IPS-18c (cell line): ENCODE results near the gene TLR10.

Experiments used
- H3K4me3 ChIP-seq: 2 replicates; pipeline ENCODE4 v1.7.0; 2013; ENCODE audit warnings: low read depth, mild to moderate bottlenecking, low read length, moderate library complexity; ENCODE audit not compliant: insufficient read depth
- H3K9me3 ChIP-seq: one replicate; pipeline ENCODE4 v1.6.1; 2013; ENCODE audit warnings: mild to moderate bottlenecking, low read length, moderate library complexity; ENCODE audit not compliant: control insufficient read depth, insufficient read depth

The TLR10 gene

DNA sequence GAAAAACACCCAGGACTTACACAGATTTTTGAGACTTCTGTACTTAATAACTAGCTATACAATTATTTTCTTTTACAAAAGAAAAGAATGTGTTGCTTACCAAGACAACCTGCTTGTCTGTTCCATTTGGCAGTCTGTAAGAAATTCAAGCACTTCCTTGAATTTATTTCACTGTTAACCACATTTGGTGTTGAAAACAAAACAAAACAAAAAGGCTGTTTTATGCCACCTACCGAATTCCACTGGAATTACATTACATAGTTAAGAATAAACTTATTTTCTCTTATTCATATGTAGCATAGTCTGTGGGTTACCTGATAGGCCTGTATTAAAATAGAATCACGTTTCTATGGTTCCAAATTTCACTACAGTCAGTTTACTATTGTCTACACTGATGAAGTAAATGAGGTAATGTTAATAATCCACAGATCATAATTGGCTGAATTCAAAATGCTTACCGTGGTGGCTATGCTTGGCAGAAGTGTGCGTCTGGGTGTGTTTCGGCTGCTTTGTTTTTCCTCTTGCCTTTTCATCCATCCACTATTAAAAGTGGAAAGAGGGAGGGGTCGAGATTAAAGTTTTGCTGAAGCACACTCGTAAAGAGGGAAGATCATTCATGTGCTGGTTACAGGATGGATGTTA lies 22.0 kb upstream of the TLR10 start, which contains the start of gene TLR1:
TSS of gene TLR1 (minus strand) at position 138 of the 642 bp plus-strand sequence. CDS start 5,960 bp downstream, outside the sequence.
- H3K4me3 ChIP-seq = no peak within 1 kb of the TSS
- H3K9me3 ChIP-seq = peaks cover 10% of the 10 kb centered on the region

DNA sequence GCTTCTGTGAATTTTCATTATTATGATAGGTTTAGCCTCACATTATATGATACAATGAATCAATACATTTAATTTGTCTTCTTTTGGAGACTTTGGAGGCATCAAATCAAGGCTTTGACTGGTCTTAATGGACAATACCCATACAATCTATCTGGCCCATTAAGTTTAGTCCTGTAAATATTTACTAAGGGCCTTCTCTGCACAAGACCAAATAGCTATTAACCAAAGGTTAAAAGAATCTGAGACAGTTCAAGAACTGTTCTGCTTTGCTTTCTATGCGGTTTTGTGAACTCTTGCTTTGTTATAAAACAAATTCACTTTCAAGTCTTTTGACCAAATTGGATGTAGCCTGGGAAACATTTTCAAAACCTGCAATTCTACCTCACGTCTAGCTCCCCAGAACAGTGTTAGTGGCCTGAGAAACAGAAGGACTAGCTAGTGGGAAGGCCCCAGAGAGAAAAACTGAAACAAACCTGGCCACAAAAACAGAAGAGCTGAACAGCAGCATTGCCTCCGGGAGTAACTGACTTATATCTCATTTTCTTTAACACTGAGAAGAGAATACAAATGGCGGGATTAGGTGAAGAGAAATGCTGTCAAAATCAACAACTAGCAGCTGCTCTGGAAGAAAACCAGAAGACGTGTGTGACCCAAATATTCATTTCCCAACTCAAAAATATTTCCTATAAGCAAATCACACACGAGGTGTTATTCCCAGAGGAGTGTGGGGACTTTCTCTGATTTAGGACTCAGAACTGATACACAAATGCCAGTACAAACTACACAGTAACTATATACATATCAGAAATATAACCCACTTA lies 21.3 kb upstream of the TLR10 start:
- Histone ChIP-seq H3K4me3 (no peak overlapping the region), H3K9me3 (peaks cover 10% of the 10 kb centered on the region)

DNA sequence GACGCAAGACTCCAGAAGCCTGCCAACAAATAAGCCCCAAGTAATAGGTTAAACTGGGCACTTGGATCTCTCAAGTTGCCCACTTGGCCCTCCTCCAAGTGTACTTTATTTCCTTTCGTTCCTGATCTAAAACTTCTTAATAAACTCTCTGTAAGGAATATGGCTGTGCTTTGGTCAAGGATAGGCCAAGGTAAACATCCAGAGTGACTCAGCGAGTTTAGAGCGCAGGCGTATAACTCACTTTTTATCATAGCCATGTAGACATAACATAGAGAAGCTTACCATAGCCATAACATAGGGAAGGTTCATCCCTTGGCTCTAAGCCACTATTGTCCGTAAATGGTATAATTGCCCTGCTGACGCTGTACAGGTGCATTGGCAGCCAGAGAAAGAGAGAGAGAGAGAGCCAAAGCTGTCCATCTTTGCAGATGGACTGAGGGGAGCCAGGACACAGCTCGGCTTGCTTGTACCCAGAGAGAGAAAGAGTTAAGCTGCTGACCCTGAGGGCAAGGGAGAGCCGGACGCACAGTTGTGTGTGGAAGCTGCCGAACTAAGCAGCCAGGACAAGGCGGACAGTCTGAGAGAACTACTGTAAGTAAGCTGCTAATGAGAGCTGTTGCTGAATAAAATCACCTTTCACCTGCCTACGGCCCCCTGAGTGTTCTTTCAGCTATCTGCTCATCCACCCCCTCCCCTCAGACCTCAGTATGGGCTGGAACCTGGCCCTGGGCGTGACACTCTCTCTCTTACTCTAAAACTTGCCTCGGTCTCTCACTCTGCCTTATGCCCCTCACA lies 20.0 kb upstream of the TLR10 start:
- peaks cover 10% of the 10 kb centered on the region for H3K9me3 ChIP-seq
- no peak overlapping the region for H3K4me3 ChIP-seq

DNA sequence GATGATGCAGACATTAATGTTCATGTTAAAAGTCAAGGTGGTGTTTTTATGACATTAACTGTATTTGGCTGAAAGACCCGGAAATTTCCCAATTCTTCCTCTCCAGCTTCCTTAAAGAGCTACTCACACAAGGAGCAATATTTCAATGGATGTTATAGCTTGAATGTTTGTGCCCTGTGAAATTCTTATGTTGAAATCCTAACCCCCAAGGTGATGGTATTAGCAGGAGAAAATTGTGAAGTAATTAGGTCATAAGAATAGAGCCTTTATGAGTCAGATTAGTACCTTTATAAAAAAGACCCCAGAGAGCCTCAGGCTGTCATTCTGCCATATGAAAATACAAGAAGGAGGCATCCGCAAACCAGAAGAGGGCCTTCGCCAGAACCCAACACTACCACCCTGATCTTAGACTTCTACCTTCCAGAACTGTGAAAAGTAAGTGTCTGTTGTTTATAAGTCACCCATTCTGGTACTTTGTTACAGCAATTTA lies 18.2 kb upstream of the TLR10 start:
- Histone ChIP-seq H3K9me3 (peaks cover 10% of the 10 kb centered on the region), H3K4me3 (no peak overlapping the region)

DNA sequence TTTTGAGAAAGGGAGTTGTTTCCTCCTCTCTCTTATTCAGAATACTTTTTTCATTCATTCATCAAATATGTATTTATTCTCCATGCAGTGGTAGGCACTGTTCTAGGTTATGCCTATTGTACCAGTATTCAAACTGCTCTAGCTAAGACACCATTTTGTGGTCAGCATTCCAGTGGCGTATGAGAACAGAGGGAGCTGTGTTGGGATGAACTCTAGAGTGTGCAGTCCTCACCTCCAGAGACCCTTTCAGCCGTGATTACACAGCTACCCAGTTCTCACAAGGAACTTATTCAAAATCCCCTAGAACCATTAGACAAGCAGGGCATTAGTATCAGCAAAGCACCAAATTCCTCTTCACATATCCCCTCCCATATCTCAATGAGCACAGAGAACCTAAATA lies 17.6 kb upstream of the TLR10 start:
- Histone ChIP-seq H3K9me3 (peaks cover 10% of the 10 kb centered on the region), H3K4me3 (no peak overlapping the region)

DNA sequence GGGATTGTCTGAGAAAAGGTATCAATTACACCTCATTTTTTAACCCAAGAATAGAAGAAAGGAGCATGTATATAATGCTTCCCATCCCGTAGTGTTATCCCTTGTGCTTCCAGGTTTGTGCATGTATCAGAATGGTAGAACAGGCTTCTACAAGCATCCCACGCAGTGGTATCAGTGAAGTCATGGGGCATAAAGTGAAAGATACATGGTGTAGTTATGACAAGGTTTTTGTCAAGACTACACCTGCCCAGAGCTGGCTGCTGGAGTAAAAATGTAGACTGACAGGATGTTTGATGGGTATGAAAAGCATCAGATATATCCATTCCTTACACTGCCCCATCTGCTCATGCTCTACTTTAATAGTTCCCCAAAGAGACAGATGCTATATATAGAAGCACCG lies 12.3 kb upstream of the TLR10 start:
- Histone ChIP-seq H3K4me3 (no peak overlapping the region), H3K9me3 (no peaks in the 10 kb centered on the region)

DNA sequence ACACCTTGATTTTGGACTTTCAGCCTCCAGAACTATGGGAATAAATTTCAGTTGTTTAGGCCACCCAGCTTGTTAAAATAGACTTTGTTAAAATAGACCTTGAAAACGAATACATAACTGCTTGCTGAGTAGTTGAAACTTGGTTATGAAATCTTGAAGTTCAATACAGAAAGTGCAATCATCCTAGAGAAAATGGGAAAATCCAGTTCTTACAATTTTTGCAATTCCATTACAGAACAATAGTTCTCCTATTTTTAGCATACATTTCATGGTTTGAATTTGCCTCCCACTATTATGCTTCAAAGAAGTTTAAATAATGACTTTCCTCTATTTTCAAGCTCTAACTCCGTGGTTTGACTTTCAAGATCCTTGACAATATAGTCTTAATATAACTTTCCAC lies 11.3 kb upstream of the TLR10 start:
- Histone ChIP-seq H3K4me3 (no peak overlapping the region), H3K9me3 (no peaks in the 10 kb centered on the region)

DNA sequence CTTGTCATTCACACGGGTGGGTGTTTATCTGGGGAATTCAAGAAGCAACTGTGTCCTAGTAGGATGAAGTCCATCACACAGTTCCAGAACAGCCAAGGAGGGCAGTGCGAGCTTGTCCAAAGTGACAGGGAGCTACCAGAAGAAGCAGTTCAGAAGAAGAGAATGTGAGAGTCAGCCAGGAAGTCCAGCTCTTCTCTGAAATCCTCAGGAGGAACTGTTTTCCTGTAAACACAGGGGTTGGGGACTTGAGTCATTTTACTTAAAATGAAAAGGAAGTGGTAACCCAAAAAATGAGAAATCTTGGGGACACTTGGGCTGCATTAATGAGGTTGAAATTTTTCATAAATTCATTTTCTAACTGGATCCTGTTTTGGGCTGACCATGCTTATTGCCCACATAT lies 8.2 kb upstream of the TLR10 start:
- Histone ChIP-seq H3K4me3 (no peak overlapping the region), H3K9me3 (peaks cover 2% of the 10 kb centered on the region)

DNA sequence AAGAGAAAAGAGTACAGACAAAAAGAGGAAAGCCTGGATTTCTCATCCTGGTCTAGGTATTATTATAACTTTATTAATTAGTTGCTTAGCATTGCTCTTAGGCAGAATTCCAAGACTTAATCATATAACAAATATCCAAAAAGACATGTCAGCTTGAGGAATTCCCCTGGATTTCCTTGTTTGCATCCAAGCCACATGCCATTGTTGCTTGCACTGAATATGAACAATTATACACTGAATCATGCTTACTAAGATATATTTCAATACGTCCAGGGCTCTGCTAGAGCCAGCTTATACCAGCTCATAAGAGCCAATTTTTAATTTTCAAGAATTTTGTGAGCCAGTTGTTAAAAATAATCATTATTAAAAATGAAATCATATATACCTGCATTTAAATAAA lies 5.5 kb upstream of the TLR10 start:
- peaks cover 2% of the 10 kb centered on the region for H3K9me3 ChIP-seq
- no peak overlapping the region for H3K4me3 ChIP-seq

DNA sequence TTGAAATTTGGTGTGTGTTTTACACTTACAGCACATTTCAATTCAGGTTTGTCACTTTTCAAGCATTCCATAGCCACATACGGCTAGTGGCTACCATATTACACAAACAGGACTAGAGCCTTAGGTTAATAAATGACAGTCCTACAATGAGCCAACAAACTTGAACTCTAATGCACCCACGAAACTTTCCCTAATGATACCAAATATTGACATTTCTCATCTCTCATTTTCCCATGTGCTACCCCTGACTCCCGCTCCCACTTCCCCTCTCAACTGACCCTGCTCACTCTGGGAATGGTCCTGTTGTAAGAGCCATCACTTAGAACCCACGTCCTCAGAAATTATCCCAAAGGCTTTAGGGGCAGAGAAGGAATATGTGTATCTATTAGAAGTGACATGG lies 4.9 kb upstream of the TLR10 start:
- peaks cover 2% of the 10 kb centered on the region for H3K9me3 ChIP-seq
- H3K4me3 ChIP-seq = no peak overlapping the region

DNA sequence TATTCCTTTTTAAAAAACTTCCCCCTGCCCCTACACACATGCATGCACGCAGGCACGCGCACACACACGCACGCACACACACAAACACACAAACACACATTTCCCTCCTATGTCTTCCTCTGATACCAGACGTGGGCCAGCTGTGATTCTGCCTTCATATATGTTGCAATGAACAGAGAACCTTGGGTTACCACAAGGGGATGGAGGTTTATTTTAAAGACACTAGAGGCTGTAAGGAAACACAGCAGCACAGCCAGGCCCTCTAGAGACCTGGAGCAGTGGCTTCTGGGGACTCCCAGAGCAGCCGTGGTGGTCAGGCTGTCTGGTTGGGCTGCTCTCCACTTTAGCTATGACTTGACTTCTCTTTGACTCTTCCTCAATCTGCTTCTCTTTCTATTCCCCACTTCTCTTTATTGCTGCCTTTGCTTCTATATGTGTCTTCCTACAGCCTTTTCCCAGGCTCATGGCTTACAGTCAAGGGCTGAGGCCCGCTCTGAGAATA lies 3.2 kb upstream of the TLR10 start:
- Histone ChIP-seq H3K4me3 (no peak overlapping the region), H3K9me3 (peaks cover 2% of the 10 kb centered on the region)

DNA sequence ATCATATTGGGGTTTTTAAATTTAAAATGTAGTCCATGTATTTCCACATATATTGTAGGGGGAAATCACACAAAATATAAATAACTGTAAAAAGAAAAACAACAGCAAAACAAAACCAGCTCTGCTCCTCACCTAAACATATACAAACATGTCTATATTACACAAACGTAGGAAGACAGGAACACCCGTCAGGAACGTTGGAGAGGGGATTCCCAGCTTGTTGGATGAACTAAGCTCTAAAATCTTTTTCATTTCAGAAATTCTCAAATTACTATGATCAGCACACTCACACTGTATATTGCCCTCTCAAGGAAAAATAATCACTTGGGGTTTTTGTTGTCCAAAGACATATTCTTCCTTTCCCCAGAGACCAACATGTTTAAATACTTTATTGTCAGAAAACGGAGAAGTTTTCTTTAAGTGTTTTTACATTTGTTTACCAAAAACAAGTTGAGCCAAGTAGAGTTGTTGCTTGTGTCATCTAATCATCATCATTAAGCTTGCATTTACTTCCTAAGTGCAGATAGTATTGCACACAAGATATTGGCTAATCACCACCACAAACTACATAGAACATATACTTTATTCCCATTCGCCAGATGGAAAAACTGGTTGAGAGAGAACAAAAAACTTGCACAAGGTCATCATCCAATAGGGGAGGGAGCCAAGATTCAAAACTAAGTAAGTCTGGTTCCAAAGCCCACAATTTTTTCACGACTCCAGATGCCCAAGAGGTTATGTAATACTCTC lies 2.4 kb upstream of the TLR10 start:
- H3K9me3 ChIP-seq = peaks cover 2% of the 10 kb centered on the region

DNA sequence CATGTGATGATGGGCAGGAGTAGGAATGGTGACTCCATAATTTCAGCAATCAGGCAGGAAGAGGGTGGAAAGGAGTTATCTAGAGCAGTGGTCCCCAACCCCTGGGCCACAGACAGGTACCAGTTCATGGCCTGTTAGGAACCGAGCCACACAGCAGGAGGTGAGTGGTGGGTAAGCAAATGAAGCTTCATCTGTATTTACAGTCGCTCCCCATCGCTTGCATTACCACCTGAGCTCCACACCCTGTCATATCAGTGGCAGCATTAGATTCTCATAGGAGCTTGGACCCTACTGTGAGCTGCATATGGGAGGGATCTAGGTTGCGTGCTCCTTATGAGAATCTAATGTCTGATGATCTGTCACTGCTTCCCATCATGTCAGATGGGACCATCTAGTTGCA lies 1.4 kb upstream of the TLR10 start:
- Histone ChIP-seq H3K4me3 (no peak overlapping the region), H3K9me3 (peaks cover 2% of the 10 kb centered on the region)

More for the DNA sequence above, 2.4 kb upstream of the TLR10 start:
- no peak overlapping the region for H3K4me3 ChIP-seq

DNA sequence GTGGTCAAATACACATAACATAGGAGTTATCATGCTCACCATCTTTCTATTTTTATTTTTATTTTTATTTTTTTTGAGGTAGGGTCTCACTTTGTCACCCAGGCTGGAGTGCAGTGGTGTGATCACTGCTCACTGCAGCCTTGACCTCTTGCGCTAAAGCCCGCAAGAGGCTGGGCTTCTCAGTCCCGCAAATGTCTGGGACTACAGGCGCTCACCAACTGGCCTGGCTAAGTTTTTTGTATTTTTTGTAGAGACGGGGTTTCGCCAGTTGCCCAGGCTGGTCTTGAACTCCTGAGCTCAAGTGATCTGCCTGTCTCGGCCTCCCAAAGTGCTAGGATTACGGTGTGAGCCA lies 295 bp upstream of the TLR10 start:
- H3K9me3 ChIP-seq = no peaks in the 10 kb centered on the region
- no peak overlapping the region for H3K4me3 ChIP-seq

DNA sequence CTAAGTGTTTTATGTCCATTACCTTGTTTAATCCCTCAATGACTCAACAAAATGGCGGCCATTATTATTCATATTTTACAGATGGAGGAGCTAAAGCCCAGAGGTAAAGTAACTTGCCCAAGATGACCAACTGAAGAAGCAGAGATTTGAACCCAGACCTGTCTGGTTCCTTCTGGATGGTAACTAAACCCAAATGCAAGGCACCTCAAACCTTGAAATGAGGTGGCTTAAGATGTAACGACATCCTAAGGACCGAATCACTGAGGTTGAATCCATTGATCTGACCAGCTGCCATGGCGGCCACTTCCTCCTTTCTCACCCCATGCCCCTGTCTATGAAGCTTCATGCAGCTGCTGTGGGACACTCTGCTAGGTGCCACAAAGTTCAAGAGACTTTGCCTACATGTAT lies 932 bp downstream of the TLR10 start:
- H3K4me3 ChIP-seq = no peak overlapping the region
- H3K9me3 ChIP-seq = no peaks in the 10 kb centered on the region

DNA sequence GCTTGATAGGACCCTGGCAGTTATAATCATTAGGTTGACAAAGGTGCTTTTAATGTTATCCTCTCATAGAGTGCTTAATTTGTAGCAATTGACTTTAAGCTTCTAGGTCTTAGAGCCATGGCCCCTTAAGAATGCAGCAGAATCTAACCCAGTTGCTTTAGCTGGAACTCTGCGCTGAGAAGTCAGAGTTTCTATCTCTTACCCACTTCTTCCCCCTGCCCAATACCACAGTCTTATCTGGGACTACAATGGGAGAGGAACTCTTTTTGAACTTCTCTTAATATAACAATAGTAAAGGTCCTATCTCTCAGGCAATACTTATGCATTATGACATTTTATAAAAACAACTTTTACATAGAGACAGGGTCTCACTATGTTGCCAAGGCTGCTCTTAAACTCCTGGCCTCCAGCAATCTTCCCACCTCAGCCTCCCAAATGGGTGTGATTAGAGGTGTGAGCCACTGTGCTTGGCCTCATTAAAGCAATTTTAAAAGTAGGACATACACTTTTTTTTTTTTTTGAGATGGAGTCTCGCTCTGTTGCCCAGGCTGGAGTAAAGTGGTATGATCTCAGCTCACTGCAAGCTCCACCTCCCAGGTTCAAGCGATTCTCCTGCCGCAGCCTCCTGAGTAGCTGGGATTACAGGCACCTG lies 1.8 kb downstream of the TLR10 start:
- H3K9me3 ChIP-seq = no peaks in the 10 kb centered on the region
- H3K4me3 ChIP-seq = no peak overlapping the region
